Suppressor macrophage treated with lipopolysaccharide for 4 hours (primary cell): ENCODE data around the gene CLDN20.
A peak's percentile ranks its signal among the peaks of the same experiment; 100 is the strongest.

Experiments
- DNase-seq: peaks from one replicate; pipeline ENCODE4 v3.0.0-alpha.2; 2020

The CLDN20 gene

GRCh38 chr6:155314092-155314772, 50.4 kb downstream of the CLDN20 start, which contains the start of gene TFB1M:
Gene TFB1M, minus strand, starts transcription at chr6:155314484. Its CDS starts 56 bp downstream, at chr6:155314428.
- DNase-seq = peak; percentile 99

- peak; percentile 88 for DNase-seq
Measured at GRCh38 chr6:155314773-155315515, 51.1 kb downstream of the CLDN20 start.

- DNase-seq = peak; percentile 56
Measured at GRCh38 chr6:155315516-155315871, 51.7 kb downstream of the CLDN20 start.

GRCh38 chr6:155316419-155316818, 52.6 kb downstream of the CLDN20 start:
- DNase-seq = no peak

GRCh38 chr6:155317186-155317585, 53.4 kb downstream of the CLDN20 start:
- DNase-seq = no peak

- DNase-seq = peak; percentile 74
Measured at GRCh38 chr6:155319902-155320301, 56.1 kb downstream of the CLDN20 start.

- no peak for DNase-seq
Measured at GRCh38 chr6:155324172-155324571, 60.4 kb downstream of the CLDN20 start.

GRCh38 chr6:155324993-155325392, 61.2 kb downstream of the CLDN20 start:
- no peak for DNase-seq

- no peak for DNase-seq
Measured at GRCh38 chr6:155325700-155326516, 62.1 kb downstream of the CLDN20 start.
